NCI-H1436 treated with DMSO at 0.1 percent for 48 hours (cell line): Measurements from ENCODE around the gene OR4K5.
"Not testable (repeated sequence)": the region's sequence is repeated elsewhere in the genome, so short reads cannot be mapped to it uniquely, and the experiment has no call there.

Experiments used
- DNase-seq: peaks from one replicate; lab custom pipeline; 2025; lab: John Stamatoyannopoulos, UW

Gene OR4K5

GRCh38 chr14:19920021-19920657, at the start of gene OR4K5:
TSS of gene OR4K5 (plus strand) at chr14:19920607. CDS start at chr14:19920607, 0 bp downstream.
- DNase-seq, result no peak

GRCh38 chr14:19873178-19873577, 47.2 kb upstream of the OR4K5 start:
- DNase-seq, result no peak

GRCh38 chr14:19874842-19875241, 45.6 kb upstream of the OR4K5 start, which contains the start of gene OR4K2:
TSS of gene OR4K2 (plus strand) at chr14:19875142. CDS start at chr14:19876268, 1,126 bp downstream.
- DNase-seq, result no peak

- DNase-seq, result no peak
Measured at GRCh38 chr14:19878029-19878642, 42.3 kb upstream of the OR4K5 start.

- no peak for DNase-seq
Measured at GRCh38 chr14:19895282-19895681, 25.1 kb upstream of the OR4K5 start.

- DNase-seq, result no peak
Measured at GRCh38 chr14:19900999-19901398, 19.4 kb upstream of the OR4K5 start.

- DNase-seq, result no peak
Measured at GRCh38 chr14:19902409-19902808, 18.0 kb upstream of the OR4K5 start.

- no peak for DNase-seq
Measured at GRCh38 chr14:19906665-19907064, 13.7 kb upstream of the OR4K5 start.

GRCh38 chr14:19911114-19911513, 9.3 kb upstream of the OR4K5 start:
- no peak for DNase-seq

- DNase-seq, result no peak
Measured at GRCh38 chr14:19917243-19917642, 3.2 kb upstream of the OR4K5 start.

GRCh38 chr14:19917955-19918518, 2.4 kb upstream of the OR4K5 start:
- no peak for DNase-seq

GRCh38 chr14:19918553-19919264, 1.7 kb upstream of the OR4K5 start:
- no peak for DNase-seq

- no peak for DNase-seq
Measured at GRCh38 chr14:19930617-19931016, 10.2 kb downstream of the OR4K5 start, which contains the start of gene OR4K1. TSS of gene OR4K1 (plus strand) at chr14:19930917. CDS start at chr14:19935667, 4,750 bp downstream.

- DNase-seq, result no peak
Measured at GRCh38 chr14:19941668-19942067, 21.3 kb downstream of the OR4K5 start.

GRCh38 chr14:19947413-19948090, 27.1 kb downstream of the OR4K5 start:
- no peak for DNase-seq

- no peak for DNase-seq
Measured at GRCh38 chr14:19949218-19949617, 28.8 kb downstream of the OR4K5 start.

- DNase-seq, result not testable (repeated sequence)
Measured at GRCh38 chr14:19969735-19970134, 49.3 kb downstream of the OR4K5 start.
